GM18909 (cell line): ENCODE data around the gene SMARCC1.
A peak's percentile ranks its signal among the peaks of the same experiment; 100 is the strongest.
"Not testable (repeated sequence)": the region's sequence is repeated elsewhere in the genome, so short reads cannot be mapped to it uniquely, and the experiment has no call there.

Experiments used
- ATAC-seq: cut with Tn5 transposase; IDR thresholded peaks from one replicate; pipeline ENCODE4 v1.9.1; 2021; ENCODE audit warnings: mild to moderate bottlenecking; ENCODE audit not compliant: unreplicated experiment, poor library complexity

Gene SMARCC1

GRCh38 chr3:47781685-47782445 is at the start of gene SMARCC1:
SMARCC1 (minus strand) TSS chr3:47781893; CDS start chr3:47781797, 96 bp downstream.
- peak; percentile 80 for ATAC-seq

DNA sequence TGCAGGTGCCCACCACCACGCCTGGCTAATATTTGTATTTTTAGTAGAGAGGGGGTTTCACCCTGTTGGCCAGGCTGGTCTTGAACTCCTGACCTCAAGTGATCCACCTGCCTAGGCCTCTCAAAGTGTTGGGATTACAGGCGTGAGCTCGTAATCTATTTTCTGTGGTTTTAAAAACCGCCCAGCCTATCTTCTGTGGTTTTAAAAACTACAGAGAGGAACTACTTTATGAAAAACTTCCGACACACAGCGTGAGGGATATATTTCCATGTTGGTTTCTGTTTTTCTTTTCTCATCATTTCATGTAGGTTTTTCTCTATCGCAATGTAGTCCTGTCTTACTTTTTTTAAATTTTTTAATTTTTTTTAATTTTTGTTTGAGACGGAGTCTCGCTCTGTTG is 47.8 kb upstream of the SMARCC1 start:
- ATAC-seq: not testable (repeated sequence)

DNA sequence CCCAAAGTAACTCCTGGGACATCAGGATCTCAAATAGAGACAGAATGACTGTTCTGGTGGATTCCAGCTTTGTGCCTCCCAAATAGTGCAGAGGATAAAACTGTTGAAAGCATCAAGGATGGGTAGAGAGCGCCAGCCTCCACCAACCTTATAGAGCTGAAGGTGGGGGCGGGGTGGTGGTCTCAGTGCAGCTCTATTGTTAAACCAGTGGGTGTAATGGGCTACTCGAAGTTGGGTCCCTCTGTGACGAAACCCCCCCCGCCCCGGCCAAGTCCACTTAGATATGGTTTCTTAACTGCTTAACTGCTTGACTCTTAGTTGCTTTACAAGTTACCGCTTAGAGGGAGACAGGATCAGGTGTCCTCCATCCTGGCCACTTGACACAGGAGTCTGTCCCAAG is 43.9 kb upstream of the SMARCC1 start:
- ATAC-seq: no peak

GRCh38 chr3:47824541-47825473 is 43.1 kb upstream of the SMARCC1 start:
- peak; percentile 94 for ATAC-seq

- ATAC-seq: no peak
Measured at GRCh38 chr3:47817609-47818008, 35.9 kb upstream of the SMARCC1 start.

GRCh38 chr3:47813551-47814177 is 32.0 kb upstream of the SMARCC1 start:
- no peak for ATAC-seq

DNA sequence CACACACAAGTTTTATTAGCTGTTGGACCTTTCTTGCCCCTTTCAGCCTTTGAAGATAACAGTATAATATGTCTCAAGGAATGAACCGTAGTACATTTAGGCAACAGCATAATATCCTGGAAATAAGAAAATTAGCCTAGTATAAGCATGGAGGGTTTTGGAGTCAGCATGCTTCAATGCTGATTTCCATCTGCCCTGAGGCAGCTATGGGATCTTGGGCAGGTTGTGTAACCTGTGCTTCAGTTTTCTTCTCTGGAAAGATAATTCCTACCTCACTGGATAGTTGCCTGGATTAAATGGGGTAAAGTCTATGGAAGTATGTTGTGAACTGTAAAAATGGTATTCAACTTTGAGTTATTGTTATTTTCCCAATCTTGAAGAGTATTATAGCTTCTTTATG is 22.9 kb upstream of the SMARCC1 start:
- ATAC-seq: no peak

- no peak for ATAC-seq
Measured at GRCh38 chr3:47803480-47804025, 21.9 kb upstream of the SMARCC1 start.

- ATAC-seq: peak; percentile 85
Measured at GRCh38 chr3:47802734-47803479, 21.2 kb upstream of the SMARCC1 start, which contains the start of gene DHX30. DHX30 (plus strand) TSS chr3:47803138; CDS start chr3:47810684, 7,546 bp downstream.

DNA sequence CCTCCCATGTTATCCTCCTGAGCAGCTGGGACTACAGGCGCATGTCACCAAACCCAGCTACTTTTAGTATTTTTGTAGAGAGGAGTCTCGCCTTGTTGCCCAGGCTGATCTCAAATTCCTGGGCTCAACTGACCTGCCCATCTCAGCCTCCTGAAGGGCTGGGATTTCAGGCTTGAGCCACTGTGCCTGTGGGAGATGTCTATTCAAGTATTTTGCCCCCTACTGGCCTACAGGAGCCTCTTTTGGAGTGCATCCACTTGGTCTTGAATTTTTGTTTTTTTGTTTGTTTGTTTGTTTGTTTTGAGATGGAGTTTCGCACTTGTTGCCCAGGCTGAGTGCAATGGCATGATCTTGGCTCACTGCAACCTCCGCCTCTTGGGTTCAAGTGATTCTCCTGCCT is 18.0 kb upstream of the SMARCC1 start:
- ATAC-seq: no peak

- ATAC-seq: no peak
Measured at GRCh38 chr3:47794544-47794943, 12.9 kb upstream of the SMARCC1 start.

DNA sequence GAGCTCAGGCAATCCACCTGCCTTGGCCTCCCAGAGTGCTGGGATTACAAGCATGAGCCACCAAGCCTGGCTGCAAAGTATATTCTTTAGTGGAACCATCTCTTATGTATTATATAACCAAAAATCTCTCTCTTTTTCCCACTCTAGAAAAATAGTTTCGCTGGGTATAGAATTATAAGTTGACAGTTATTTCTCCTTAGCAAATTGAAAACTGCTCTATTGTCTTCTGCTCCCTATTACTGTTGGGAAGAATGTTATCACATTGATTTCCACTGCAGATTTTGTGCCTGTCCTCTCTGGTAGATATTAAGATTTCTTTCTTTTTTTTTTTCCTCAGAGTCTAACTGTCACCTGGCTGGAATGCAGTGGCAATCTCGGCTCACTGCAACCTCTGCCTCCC is 11.0 kb upstream of the SMARCC1 start:
- ATAC-seq: no peak

GRCh38 chr3:47791193-47791855 is 9.6 kb upstream of the SMARCC1 start:
- ATAC-seq: no peak

- ATAC-seq: no peak
Measured at GRCh38 chr3:47783673-47784072, 2.0 kb upstream of the SMARCC1 start.

DNA sequence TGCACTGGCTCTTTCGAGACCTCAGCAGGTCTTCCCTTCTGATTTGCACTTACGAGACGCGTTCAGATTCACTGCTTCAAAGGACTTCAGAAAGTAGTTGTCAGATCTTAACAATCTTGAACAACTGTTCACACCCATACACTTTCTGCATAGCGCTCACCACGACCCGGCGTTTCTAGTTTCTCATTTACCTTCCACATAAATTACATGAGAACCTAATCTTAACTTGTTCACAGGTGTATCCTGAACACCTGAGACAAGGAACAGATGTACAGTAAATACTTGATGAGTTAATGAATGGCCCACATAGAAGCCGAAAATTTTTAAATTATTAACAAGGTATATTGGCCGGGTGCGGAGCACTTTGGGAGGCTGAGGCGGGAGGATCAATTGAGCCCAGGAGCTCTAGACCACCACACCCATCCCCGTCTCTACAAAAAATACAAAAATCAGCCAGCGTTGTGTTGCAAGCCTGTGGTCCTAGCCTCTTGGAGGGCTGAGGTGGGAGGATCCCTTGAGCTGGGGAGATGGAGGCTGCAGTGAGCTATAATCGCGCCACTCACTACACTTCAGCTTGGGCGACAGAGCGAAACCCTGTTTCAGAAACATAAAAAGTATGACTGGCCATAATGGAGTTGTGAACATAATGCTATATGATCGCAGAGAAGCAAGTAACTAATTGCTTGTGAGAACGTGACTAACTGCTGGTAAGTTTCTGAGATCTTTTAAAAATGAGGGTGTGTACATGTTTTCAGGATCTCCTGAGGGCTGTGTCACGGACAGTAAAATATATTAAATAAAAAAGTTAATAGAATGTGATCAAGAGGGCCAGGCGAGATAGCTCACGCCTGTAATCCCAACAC is 984 bp upstream of the SMARCC1 start:
- ATAC-seq: peak; percentile 7

- ATAC-seq: peak; percentile 40
Measured at GRCh38 chr3:47780741-47781684, 680 bp downstream of the SMARCC1 start.

DNA sequence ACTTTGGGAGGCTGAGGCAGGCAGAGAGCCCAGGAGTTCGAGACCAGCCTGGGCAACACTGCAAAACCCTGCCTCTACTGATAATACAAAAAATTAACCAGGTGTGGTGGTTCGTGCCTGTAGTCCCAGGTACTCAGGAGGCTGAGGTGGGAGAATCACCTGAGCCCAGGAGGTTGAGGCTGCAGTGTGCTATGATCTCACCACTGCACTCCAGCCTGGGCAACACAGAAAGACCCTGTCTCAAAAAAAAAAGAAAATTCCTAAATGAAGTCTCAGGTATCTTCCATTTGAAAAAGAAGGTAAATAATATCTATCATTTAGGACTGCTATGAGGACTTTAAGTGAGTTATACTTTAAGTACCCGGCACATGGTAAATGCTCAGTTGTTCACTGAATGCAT is 2.9 kb downstream of the SMARCC1 start:
- no peak for ATAC-seq
